ENCODE measurements around the gene COTL1.

- TF ChIP-seq POLR2A (IDR thresholded peaks at IDR 0.05) (no peak), CTCF (IDR thresholded peaks at IDR 0.05) (no peak)
Observed at GRCh38 chr16:84559311-84559932, 58.5 kb downstream of the COTL1 start.

Data from ovary (tissue), 3 donors.